Middle frontal gyrus (tissue), 1 donor: ENCODE results near the gene THRAP3.

Experiments used
- DNase-seq: peaks from one replicate; pipeline ENCODE4 v3.0.0-alpha.2; 2015; ENCODE audit warnings: low spot score; ENCODE audit errors: extremely low spot score

The THRAP3 gene

DNA sequence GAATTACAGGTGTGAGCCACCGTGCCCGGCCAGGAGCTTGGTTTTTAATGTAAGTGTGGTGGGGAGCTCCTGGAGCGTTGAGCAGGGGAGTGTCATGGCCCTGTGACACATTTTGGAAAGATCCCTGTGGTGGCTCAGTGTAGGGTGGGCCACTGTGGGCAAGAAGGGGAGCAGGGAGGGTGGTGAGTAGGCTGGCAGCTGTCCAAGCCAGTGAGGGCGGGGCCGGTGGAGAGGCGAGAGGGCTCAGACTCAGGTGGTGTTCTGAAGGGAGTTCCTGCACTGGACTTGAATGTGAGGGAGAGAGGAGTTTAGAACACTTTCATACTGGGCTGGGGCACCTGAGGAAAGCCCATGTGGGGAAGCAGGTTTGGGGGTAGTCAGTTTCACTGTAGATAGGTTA is 102.3 kb downstream of the THRAP3 start:
- DNase-seq = no peak

DNA sequence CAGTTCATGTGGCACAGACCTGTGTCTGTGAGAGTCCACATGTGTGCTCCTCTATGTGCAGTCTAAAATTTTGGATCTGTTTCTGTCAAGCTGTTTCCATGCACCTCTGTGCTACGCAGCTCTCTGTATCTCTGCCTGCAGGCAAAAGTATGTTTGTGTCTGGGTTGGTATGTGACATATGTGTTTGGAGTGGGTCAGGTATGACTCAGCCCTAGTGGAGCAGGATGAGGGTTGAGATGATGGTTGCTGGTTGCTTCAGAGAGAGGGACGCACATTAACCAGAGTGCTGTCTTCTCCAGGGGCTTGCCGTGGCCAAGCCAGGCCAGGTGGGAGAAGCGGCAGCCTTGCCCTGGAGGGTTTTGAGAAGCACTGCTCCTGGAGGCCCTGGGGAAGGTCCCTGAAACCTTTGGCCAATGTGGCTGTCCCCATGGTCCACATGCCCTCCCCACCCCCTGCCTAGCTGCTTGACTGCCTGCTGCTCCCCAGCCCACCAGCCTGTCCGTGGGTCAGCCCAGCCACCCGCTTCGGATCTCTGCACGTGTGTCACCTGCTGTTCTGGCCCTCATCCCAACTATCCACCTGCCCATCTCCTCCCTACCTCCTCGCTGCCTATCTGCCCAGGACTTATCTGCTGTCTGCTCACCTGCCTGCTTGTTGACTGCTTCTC is 103.3 kb downstream of the THRAP3 start:
- DNase-seq = no peak

DNA sequence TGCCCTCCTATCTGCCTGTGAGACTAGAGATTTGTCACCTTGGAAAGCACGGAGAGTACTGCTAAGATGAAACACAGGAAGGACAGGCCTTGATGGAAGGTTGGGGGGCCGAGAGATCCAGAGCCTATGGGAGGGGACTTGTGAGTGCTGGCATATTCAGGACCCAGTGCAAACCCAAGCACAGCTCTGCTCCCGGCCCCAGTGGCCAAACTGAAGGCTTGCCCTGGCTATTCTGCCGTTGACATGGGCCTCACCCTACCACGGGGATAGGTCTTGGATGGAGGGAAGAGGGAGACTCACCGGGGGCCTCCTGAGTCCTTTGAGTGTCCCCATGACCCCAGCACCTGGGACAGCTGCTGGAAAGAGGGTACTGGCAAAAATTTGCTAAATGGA is 103.8 kb downstream of the THRAP3 start:
- no peak for DNase-seq

DNA sequence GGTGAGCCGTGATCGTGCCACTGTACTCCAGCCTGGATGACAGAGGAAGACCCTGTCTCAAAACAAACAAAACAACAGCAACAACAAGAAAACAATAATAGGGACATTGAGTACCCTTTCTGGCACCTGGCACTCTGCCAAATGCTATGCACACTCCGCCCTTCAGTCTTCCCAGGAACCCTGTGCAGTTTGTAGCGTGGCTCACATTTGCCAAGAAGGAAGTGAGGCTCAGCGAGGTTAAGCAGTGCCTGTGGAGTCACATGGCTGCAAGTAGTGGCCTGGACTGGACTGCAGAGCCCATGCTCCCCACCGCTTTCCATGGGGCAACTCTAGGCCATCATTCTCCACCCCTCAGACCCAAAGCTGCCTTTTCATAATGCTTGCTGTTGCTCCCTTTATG is 104.5 kb downstream of the THRAP3 start:
- DNase-seq = no peak

DNA sequence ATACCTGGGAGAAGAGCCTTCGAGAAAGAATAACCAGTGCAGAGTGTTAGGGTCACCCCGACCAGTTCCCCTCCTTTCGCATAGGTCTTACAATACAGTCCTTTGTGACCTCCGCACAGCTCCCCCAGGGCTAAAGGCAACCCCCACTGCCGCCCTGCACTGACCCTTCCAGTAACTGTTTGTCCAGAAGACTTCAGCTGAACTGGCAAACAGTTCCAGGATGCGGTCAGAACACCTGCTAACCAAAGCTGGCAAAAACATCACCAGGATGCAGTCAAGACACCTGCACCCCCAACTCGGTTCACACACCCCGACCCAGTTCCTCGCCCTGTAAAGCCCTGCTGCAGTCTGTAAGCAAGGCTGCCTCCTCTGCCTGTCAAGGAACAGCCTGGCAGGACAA is 105.6 kb downstream of the THRAP3 start:
- no peak for DNase-seq

DNA sequence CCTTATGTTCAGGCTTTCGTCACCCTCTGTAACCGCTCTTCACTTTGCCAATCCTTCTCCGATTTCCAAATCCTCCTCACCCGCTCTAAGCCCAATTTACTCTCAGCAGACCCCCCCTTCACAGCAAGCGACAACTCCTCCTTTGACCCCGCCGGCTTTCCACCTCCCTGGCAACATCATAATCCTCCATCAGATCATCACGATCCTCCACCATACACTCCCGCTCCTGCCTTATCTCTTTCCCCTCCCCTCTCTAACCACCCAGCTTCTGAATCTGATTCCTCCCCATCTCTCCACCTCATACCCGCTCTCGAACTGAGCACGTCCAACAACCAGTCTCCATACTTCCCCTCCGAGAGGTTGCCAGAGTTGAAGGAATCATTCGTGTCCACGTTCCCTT is 106.7 kb downstream of the THRAP3 start:
- no peak for DNase-seq

DNA sequence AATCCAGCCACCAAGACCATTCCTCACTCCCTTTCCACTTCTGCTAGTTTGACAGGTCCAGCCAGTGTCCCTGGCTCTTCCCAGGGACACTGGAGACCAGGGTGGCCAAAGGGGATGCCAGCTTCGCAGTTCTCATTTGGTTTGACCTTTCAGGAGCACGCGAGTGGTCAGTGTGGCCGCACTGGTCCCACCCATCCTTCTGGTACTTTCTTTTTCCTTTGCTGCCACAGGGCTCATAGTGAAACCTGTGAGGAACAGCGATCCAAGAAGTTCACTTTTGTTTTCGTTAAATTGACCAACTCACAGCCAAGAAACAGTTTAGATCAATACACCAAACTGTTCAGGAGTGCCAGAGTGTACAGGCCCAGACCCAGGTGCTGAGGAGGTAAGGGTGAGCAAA is 113.6 kb downstream of the THRAP3 start:
- DNase-seq = no peak

DNA sequence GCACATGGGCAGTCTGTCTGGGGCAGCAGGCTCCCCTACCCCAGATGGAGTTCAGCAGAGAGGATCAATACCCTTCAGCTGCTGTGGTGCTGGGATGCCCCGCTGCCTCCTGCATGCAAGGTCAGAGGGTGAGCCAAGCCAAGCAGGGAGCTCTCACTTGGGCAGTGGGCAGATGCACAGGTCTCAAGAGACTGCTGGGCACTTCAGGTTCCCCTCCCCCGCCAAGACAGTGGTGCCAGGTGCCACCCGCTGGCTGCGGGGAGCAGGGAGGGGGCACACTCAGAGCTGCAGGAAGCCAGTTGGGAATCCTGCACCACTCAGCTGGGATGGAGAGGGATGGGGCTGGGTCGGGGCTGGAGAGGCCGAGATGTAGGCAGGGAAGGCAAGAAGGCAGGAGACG is 115.0 kb downstream of the THRAP3 start:
- DNase-seq = no peak

DNA sequence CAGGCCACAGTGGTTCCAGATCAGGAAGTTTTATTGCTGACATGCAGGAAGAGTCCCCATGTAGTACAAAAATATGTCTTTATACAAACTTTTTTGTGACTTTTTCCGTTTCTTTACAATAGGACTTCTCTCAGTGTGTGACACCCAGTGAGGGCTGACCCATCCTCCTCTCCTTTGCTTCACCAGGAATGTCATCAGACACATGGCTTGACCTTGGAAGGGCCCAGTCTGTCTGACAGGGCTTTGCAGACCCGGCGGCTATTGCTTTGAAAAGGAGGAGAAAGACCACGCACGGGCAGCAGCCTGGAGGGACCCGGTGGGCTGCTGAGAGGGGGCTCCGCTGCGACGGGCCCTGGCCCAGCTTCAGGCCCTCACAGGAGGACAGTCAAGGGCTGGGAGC is 115.4 kb downstream of the THRAP3 start:
- no peak for DNase-seq

DNA sequence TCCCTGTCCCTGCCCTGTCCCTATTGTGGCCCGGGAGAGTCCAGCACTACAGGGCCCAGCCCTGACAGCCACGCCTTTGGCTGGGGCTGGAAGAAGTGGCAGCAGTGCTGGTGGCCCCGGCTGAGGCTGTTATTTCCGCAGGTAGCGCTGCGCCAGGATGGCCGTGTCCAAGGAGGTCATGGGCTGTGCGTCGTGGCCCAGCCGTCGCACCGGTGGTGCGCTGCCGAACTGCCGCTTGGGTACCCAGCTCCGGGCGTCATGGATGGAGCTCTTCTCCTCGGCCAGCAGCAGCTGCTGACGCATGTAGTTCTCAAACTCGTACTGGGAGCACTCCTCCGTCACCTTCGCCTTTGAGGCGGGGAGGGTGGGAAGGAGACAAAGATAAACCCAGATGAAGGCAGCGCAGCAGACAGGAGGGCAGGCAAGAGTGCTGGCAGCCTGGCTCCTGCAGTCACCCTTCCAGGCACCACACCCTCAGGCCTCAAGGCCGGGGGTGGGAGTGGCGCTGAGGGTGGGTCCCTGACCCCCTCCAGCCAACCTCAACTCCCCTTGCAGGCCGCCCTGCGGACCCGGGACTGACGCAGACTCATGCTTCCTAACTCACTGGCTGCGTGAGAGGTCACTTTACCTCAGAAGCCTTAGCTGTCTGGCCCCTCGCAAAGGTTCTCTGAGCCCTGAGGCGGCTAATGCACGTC is 117.5 kb downstream of the THRAP3 start:
- no peak for DNase-seq

DNA sequence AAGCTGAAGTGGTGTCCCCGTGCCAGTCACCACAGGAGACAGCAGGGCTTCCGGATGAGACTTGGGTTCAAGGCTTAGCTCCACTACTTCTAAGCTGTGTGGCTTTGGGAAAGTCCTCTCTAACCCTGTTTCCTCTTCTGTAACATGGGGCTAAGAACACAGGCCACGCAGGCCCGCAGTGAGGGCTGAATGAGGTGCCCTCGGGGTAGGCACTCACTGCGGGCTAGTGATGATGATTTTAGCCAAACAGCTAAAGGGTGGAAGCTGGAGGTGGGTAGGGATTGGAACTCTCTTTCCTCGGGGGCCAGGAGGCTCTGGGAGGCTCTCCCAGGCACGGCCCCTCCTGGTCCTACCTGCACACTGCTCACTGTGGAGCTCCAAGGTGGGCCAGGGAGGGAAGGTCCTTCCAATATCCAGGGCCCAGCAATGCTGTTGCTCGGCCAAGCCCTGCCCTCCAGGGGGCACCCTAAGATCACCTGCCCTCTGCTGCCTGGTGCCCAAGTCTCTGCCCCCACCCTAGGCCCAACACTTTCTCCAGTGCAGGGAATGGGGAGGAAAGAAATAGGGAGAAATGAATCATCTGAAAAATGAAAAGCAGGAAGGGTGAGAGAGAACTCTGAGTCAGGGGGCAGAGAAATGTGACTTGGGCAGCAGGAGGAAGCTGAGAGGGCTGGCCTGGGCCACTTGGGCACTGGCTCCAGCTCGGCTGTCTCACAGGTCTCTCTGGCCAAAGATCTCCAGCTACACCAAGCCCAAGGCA is 118.4 kb downstream of the THRAP3 start:
- DNase-seq = no peak

DNA sequence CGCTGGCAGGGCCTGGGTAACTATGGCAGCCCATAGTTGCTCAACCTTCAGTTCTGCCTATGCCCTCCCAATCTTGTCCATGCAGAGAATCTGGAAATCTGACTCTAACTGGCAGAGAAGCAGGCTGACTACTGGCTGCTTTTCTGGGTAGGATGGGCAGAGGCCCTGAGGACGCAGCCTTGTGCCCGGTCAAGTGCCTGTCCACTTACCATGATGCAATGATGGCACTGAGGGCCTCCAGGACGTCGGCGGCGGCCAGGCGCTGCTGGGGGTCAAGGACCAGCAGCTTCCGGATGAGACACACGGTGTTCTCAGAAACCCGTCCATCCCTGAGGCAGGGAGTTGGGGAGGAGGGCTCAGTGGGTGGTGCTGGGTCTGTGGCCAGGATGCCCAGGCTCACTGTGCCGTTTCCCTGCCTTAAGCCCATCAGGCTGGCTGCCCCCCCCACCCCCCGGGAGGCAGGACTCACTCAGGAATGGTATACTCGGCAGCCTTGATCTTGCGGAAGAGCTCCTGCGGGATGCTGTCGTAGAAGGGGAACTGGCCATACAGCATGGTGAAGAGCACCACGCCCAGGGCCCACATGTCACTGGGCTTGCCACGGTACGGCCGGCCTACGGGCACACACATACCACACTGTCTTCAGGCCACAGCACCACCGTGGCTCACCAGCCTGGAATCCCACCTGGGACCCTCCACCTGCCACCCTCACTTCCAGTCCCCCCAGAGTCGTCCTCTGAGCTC is 119.6 kb downstream of the THRAP3 start:
- no peak for DNase-seq

DNA sequence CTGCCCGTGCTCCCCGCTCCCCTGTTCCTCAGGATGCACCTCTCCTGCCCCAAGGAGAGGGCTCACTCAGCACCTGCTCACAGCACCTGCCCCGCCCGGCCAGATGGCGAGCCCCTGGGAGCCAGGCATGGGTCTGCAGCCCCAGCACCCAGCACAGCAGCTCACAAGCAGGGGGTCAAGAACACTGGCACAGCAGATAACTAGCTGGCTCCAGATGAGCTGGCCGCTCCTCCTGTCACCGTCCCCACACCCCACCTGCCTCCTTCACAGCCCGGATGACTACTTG is 120.1 kb downstream of the THRAP3 start:
- DNase-seq = no peak

DNA sequence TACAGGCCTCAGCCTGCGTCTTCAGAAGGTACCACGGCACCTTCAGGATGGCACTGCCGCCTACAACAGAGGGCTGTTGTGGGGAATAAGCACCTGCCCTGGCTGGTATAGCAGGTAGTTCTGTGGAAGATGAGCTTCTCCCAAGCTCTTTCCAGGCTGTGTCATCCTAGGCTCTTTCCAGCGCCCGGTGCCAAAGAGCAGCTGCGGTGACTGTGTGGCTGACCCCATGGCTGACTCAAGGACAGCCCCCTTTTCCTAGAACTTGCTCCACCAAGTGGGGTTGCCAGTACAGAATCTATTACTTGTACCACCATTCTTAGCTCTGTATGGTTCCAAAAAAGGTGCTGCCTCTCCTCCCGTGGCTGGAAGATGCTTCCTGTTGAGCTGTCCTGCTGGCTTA is 121.1 kb downstream of the THRAP3 start:
- no peak for DNase-seq

DNA sequence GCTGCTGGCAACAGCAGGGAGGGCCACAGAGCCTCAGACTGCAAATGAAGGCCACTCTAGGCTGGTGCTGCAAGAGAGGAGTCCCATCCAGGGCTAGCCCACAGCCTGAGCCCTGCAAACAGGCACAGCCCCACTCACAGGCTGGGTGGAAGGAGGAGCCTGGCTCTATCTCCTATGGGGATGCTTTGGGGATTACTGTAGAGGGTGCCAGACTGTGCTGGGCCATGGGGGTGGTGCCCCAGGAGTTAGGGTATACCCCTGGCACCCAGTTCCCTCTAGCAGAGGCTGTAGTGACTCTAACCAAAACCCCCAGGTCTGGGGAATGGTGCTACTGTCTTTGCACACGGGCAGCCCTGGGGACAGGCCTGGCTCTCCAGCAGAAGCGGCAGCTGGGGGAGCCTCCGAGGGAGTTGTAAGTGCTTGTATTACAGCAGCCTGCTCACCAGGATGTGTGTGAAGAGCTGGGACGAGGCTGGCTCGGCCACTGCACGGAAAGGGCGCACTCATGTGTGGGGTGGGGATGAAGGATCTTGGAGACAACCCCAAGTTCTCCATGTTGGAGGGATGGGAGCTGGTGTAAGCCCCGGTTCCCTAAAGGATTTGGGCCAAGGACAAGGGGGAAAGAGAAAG is 122.6 kb downstream of the THRAP3 start:
- DNase-seq = no peak

DNA sequence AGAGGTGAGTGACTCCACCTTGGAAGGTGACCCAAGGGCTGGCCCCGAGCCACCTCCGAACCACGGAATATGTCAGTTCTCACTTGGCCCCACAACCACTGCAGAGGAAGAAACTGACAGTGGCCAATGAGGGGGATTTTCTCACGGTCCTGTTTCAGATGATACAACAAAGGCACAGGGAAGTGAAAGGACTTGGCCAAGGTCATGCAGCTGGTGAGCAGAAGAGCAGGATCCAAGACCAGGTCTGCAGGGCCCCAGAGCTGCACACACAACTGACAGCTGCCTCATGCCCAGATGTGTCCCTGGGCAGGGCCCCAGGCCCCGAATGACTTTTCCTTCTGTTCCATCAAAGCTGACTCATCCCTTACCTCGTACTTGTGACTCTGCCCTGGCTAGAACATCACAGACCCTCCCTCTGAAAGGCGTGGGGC is 125.0 kb downstream of the THRAP3 start:
- no peak for DNase-seq

DNA sequence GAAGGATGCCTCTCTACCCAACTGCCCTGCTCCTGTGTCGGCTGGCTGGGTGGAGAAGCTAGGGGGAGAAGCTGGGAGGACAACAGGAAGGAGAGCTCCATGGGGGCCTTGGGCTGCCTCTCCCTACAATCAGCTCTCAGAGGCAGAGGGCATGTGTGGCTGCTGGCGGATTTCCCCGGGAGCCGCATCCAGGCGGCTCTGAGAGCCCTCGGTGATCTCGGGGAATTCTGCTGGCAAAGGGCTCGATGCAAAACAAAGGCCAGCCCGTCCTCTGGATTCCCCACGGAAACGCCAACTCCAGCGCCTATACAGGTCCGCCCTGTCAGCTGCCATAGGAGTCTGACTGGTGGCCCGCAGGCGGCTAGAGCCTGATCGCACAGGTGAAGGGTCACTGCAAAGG is 125.6 kb downstream of the THRAP3 start:
- DNase-seq = no peak

DNA sequence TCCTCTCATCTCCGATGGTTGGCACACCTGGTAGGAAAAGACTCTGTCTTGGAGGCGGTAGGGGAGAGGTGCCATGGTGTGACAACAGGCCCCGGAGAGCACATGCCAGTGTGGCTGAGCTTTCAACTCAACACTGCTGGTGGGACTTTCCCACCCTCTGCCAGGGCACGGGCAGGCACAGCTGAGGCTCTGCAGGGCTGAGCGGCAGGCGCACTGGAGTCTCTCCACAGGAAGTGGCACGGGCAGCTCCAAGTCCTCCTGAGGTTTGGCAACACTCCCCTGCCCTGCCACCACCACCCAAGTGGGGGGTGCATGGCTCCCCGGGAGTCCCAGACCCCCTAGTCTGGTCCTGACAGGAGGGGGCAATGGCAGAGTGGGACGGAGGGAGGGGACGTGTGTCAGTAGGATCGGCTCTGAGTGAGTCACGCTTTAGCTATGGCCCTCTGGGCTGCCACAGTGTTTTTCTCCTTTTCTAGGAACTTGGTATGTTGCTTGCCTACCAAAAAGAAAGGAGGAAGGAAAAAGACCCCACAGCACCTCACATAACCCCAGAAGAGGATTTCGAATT is 126.5 kb downstream of the THRAP3 start:
- no peak for DNase-seq

DNA sequence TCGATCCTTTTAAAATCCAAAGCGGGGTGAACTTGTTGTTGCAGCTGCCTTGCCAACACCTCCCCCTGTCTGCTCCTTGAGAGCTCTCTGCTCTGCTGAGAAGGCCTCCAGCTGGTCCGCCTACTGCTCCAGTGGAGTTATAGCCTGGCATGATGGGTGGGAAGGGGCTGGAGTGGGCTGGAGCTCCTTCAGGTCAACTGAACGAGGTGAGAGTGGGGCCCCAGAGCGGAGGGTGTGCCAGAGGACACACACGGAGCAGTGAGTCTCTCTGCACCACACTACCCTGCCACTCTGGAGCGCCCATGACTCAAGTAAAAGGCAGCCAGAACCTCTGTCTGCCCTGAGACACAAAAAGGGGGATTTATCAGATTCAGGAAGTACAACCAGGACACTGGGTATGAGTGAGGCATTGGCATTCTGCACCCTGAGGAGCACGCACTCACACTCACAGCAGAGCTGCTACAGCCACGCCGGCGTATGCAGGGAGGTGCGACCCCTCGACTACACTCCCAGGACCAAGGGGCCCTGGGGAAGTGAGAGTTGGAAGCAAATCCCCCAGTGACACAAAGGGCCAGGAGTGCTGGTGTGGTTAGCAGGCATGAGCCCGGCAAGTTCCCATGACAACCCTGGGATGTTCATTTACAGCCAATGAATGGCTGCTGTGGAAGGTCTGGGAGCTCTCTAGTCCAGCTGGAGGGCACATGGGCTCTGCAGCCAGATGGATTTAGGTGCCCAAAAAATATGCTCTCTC is 127.2 kb downstream of the THRAP3 start:
- no peak for DNase-seq

DNA sequence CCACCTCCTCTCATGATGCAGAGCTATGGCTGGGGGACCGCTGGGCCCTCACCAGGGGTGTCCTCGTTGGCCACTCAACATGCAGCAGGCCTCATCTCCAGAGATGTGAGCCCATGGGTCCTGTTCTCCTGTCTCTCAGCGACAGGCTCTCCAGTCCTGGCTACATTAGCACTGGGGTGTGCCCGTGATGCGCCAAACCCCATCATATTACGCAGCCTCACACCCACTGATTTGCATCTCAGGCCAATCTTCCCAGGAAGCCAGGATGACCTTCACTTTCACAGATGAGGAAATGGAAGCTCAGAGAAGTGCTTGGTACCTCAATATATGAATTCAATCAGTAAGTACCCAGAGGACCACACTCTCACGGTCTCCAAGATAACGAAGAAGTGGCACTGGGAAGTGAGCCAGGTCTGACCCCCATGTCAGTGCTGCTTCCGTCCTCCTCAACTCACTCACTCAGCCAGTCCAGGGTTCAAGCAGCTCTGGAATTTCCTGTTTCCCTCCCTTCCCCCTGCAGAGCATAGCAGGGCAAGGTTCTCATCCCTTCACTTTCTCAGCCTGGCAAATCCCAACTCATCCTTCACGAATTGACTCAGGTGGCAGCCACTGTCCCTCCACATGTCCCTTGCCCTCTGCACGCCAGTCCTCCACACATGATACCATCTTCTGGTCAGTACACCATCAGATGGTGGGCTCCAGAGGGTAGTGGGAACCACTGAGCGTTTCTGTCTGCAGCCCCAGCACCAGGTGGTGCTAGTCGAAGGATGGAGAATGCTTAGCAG is 128.1 kb downstream of the THRAP3 start:
- no peak for DNase-seq
